Testis (tissue), 2 donors: Measurements from ENCODE around the gene ARRB2.

ENCODE experiments used
- POLR2A ChIP-seq: fragments of 450-650 bp; IDR thresholded peaks from one replicate; pipeline ENCODE4 v1.6.1; 2017; ENCODE audit warnings: antibody characterized with exemption, mild to moderate bottlenecking, moderate library complexity
- TF ChIP-seq, protein P1 (sequence below), 3 experiments: fragments of 450-650 bp in 2 of 3; fragments of 200-600 bp in 1 of 3; sonication (generic) in 1 of 3; IDR thresholded peaks; one replicate each; pipeline ENCODE4 v1.5.1; 2016 to 2019; ENCODE audit warnings: antibody characterized with exemption in 3 of 3, mild to moderate bottlenecking in 2 of 3, moderate library complexity in 1 of 3

DNA sequence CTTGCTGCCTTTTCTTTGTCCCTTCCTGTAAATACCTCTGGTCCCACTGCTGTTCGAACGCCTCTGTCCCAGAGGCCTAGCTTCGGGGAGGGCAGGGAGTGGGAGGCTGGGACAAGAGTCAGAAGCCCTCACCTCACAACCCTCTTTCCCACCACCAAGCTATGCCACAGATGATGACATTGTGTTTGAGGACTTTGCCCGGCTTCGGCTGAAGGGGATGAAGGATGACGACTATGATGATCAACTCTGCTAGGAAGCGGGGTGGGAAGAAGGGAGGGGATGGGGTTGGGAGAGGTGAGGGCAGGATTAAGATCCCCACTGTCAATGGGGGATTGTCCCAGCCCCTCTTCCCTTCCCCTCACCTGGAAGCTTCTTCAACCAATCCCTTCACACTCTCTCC, 10.4 kb downstream of the ARRB2 start:
- TF ChIP-seq, protein P1, sequence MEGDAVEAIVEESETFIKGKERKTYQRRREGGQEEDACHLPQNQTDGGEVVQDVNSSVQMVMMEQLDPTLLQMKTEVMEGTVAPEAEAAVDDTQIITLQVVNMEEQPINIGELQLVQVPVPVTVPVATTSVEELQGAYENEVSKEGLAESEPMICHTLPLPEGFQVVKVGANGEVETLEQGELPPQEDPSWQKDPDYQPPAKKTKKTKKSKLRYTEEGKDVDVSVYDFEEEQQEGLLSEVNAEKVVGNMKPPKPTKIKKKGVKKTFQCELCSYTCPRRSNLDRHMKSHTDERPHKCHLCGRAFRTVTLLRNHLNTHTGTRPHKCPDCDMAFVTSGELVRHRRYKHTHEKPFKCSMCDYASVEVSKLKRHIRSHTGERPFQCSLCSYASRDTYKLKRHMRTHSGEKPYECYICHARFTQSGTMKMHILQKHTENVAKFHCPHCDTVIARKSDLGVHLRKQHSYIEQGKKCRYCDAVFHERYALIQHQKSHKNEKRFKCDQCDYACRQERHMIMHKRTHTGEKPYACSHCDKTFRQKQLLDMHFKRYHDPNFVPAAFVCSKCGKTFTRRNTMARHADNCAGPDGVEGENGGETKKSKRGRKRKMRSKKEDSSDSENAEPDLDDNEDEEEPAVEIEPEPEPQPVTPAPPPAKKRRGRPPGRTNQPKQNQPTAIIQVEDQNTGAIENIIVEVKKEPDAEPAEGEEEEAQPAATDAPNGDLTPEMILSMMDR (IDR thresholded peaks at IDR 0.05): no peak
- TF ChIP-seq POLR2A: no peak
